ENCODE data around the gene RGPD8.
"Not testable (repeated sequence)": the region's sequence is repeated elsewhere in the genome, so short reads cannot be mapped to it uniquely, and the experiment has no call there.

RGPD8 gene

GRCh38 chr2:112433480-112433879, at the start of gene RGPD8:
Gene RGPD8, minus strand, starts transcription at chr2:112433645. Its CDS starts 192 bp downstream, at chr2:112433453.
- peak; percentile 54 for DNase-seq (ENCODE audit: low spot score)

DNA sequence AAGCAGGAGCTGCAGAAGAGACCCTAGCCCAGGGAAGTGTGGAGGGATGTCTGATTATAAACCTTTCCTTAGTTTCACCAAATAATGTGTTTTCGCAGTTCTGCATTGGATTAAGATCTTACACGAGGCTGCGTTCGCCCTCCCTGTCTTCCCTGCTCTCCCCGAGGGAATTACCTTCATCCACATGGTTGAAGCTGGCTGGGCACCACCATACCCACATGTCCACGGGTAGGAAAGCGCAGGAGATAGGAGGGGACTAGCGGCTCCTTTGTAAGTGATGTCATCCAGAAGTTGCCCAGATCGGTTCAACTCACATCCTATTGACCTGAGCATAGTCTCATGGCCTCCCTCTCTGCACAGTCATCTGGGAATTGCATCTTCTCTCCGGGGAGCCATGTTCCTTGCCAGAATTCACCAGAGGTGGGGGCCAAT, 49.6 kb upstream of the RGPD8 start:
- DNase-seq (ENCODE audit: low spot score), result peak; percentile 70

GRCh38 chr2:112482309-112483041, 49.0 kb upstream of the RGPD8 start:
- DNase-seq (ENCODE audit: low spot score), result peak; percentile 65

GRCh38 chr2:112481528-112482233, 48.2 kb upstream of the RGPD8 start, which contains the start of gene TTL:
Gene TTL, plus strand, starts transcription at chr2:112482156. Its CDS starts 189 bp downstream, at chr2:112482345.
- DNase-seq (ENCODE audit: low spot score), result peak; percentile 88

- DNase-seq (ENCODE audit: low spot score), result peak; percentile 89
These were observed 47.6 kb upstream of the RGPD8 start for GRCh38 chr2:112481050-112481527.

DNA sequence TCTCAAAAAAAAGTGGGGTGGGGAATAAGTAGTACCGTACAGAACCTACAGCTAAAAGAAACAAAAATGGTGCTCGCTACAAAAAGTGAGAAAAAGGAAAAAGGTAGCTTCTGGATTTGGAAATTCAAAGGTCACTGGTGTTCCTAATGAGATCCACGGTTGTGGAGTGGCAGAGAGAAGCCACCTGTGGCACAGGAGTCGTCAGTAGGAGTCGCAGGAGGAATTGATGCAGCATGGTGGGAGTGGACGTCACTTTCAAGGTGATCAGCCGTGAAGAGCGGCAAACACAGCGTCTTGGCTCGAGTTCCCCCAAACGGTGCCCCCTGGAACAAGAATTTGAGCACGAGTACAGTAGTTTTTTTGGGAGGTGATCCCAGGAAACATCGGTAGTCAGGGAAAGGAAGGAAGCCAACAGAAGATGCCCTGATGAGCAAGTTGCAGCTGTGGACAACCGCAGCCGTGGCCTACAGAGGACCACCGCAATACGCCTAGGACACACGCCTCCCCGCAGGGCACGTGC, 47.1 kb upstream of the RGPD8 start:
- no peak for DNase-seq (ENCODE audit: low spot score)

- DNase-seq (ENCODE audit: low spot score), result no peak
These were observed 43.0 kb upstream of the RGPD8 start for GRCh38 chr2:112476434-112476833.

DNA sequence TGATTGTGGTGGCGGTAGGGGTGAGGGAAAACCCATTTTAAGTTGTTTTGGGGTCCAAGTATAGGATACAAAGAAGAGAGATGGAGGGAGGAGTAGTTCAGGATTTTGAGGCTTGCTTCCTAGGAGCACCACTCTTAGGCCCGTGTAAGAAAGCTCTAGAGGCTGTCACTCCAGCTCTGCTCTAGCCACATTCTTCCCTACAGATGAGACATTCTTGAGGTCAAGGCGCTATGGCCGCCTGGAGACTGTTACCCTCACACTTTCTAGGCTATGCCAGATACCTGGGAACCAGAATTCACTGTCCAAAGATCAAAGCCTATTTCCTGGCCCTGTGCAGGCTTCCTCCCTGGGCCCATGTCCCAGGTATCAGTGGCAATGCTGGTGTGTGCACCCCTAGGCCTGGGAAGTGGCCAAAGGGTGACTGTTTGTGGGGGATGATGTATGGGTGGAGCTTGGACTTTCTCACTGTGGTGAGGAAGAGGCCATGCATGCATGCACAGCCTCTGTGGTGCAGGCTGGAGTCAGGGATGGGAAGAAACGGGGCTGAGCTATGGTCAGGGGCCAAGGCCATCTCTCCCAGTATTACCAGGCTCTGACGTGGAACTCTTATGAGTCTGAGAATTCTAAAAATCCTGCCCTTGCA, 41.5 kb upstream of the RGPD8 start:
- no peak for DNase-seq (ENCODE audit: low spot score)

- no peak for DNase-seq (ENCODE audit: low spot score)
These were observed 39.3 kb upstream of the RGPD8 start for GRCh38 chr2:112472547-112473263.

DNA sequence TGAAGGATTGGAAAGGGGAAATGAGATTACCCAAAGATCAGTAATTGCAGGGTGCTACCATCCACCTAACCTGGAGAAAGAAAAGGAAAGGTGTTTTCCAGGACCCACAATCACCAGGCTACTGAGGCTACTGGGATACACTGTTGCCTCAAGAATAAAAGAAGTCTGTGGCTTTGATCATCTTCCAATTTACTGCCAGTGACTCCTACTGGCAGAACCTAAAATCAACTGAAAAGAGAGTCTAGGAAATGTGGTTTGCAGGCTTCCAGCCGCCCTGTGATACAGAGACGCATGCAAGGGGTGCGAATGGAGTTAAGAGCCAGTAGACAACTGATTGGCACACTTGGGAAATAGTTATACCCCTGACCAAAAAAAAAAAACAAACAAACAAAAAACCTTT, 31.9 kb upstream of the RGPD8 start:
- peak; percentile 44 for DNase-seq (ENCODE audit: low spot score)

- DNase-seq (ENCODE audit: low spot score), result no peak
These were observed 29.8 kb upstream of the RGPD8 start for GRCh38 chr2:112463256-112463655.

DNA sequence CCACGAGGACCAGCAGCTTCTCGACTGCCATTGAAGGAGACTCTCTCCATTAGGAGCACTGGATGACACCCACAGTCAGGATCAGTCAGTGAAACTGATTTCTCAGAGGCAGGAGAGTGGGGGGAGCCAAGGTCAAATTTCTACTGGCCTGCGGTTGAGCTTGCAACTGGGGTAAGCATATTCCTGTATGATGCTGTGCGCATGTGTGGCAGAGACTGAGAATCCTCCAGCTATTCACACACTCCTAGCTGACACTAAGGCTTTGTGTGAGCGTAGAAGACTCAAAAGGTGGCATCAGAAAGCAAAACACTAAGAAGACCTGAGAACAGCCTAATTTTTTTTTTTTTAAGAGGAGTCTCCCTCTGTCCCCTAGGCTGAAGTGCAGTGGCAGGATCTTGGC, 28.7 kb upstream of the RGPD8 start:
- no peak for DNase-seq (ENCODE audit: low spot score)

DNA sequence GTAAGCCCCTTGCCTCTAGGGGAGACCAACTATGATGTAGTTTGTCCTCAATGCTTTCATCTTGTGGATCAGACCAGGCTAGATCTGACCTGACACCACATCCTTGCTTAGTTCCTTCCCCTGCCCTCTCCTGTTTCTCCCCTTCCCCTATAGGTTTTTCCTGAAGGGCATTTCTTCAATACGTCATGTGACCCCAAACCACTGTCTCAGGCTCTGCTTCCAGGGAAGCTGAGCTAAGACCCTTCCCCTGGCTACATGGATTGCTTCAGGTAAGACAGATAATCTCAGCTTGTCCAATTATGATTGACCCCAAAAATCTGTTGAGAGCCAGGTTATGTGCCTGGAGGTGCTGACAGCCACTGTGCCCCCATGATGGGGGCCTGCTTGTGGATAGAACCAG, 25.9 kb upstream of the RGPD8 start:
- no peak for DNase-seq (ENCODE audit: low spot score)

DNA sequence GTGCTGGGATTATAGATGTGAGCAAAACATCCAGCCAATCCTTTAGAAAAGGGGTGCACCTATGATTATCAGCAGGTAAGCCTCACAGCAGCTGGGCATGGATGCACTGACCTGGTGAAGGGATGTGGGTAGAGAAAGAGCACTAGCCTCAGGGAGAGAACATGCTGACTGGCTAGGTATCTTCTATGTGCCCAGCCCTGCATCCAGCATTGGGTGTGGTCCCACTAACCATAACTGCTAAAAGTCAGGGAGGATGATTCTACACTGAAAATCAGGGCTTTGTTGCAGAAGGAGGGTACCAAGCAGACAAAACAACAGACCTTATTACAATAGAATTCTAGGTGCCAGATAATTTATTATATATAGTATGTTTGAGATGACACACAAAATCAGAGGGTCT, 21.1 kb upstream of the RGPD8 start:
- DNase-seq (ENCODE audit: low spot score), result no peak

DNA sequence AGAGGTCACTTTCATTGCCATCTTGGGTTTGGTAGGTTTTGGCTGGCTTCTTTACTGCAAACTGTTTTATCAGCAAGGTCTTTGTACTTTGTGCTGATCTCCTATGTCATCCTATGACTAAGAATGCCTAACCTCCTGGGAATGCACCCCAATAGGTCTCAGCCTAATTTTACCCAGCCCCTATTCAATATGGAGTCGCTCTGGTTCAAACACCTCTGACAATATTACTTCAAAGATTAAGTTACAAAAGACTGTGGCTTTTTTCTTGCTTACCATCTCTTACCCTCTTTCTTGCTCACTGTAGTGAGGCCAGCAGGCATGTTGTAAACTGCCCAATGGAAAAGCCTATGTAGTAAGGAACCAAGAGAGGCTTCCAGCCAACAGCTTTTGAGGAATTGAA, 17.9 kb upstream of the RGPD8 start:
- no peak for DNase-seq (ENCODE audit: low spot score)

- DNase-seq (ENCODE audit: low spot score), result no peak
These were observed 16.4 kb upstream of the RGPD8 start for GRCh38 chr2:112449854-112450253.

- DNase-seq (ENCODE audit: low spot score), result not testable (repeated sequence)
These were observed 10.8 kb upstream of the RGPD8 start for GRCh38 chr2:112444256-112444655.

DNA sequence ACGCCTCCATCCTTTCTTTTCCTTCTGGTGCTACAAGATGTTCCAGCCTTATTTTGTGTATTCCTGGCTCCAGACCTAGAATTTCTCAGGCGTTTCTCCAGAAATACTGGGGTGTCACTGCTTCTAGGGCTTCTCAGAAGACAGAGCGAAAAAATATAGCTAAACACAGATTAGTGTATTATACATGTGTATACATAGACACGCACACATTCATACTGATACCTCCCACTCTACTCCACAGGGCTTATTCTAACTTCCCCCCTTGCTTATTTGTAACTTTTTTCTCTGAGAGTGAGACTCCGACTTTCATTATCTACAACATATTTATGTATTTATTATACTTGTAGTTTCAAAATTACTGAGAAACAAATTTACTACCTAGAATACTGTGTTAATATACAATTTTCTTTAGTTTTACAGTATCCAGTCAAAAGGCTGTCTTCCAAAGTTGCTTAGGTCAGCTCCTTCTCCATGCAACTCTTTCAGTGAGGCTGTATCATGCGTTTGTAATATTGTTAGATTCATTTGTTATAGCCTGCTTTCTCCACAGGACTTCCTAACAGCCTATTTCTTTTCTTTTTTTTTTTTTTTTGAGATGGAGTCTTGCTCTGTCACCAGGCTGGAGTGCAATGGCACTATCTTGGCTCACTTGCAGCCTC, 5.3 kb upstream of the RGPD8 start:
- not testable (repeated sequence) for DNase-seq (ENCODE audit: low spot score)

DNA sequence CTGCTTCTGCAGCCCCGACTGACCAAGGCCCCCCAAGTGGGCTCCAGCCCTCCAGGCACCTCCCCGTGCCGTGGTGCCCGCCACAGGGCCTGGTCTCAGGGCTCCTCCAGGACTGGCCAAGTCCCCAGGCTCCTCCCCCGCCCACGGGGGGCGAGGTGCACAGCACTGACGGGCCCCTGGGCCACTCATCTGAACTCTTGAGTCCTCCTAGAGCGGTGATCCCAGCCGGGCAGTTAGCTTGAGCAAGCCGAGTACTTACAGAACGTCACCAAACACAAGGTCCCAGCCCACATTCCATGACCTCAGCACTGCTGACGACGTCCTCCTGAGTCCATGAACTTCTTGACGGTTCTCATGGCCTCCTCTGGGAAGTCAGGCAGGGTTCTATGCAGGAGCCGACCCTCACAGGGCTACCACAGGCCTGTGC, 4.0 kb upstream of the RGPD8 start:
- DNase-seq (ENCODE audit: low spot score), result not testable (repeated sequence)

- DNase-seq (ENCODE audit: low spot score), result not testable (repeated sequence)
These were observed 3.5 kb upstream of the RGPD8 start for GRCh38 chr2:112436993-112437392.

Measured in D341Med (cell line).